ENCODE results near the gene FAAH2.

FAAH2 gene

DNA sequence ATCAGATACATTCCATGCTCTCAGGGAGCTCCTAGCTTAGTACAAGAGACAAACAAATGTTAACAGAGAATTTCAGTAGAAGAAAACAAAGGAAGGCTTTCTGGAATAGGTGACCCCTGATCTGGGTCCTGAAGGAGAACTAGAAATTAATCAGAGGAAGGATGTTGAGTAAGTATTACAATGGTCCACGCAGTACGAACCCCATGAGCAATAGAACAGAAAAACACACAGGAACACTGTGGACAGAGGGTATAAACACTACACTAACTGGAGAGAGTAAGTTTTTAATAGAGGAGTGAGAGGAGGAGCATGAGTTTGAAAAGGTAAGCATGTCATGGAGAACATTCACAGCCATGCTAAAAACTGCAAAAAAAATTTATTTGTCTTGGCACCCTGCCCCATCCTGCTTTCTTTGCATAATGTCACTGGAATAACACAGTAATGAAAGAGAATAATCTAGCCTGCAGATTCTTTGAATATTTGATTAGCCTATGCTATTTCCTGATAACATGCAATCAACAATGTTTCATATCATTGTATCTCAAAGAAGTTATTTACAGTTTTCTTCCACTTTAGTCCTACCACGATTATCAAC is 165.0 kb downstream of the FAAH2 start:
- no peaks in the 10 kb centered on the region for H3K9me3 ChIP-seq (replicated peaks; ENCODE audit: insufficient read depth, low read length)
- TF ChIP-seq EZH2 (optimal IDR thresholded peaks at IDR 0.05; ENCODE audit: low read depth, low read length) = no peak
- TF ChIP-seq, protein P1, sequence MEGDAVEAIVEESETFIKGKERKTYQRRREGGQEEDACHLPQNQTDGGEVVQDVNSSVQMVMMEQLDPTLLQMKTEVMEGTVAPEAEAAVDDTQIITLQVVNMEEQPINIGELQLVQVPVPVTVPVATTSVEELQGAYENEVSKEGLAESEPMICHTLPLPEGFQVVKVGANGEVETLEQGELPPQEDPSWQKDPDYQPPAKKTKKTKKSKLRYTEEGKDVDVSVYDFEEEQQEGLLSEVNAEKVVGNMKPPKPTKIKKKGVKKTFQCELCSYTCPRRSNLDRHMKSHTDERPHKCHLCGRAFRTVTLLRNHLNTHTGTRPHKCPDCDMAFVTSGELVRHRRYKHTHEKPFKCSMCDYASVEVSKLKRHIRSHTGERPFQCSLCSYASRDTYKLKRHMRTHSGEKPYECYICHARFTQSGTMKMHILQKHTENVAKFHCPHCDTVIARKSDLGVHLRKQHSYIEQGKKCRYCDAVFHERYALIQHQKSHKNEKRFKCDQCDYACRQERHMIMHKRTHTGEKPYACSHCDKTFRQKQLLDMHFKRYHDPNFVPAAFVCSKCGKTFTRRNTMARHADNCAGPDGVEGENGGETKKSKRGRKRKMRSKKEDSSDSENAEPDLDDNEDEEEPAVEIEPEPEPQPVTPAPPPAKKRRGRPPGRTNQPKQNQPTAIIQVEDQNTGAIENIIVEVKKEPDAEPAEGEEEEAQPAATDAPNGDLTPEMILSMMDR (IDR thresholded peaks at IDR 0.05; ENCODE audit: low read length) = no peak
- TF ChIP-seq EZH2phosphoT487 (IDR thresholded peaks at IDR 0.05; ENCODE audit: low read length) = no peak

DNA sequence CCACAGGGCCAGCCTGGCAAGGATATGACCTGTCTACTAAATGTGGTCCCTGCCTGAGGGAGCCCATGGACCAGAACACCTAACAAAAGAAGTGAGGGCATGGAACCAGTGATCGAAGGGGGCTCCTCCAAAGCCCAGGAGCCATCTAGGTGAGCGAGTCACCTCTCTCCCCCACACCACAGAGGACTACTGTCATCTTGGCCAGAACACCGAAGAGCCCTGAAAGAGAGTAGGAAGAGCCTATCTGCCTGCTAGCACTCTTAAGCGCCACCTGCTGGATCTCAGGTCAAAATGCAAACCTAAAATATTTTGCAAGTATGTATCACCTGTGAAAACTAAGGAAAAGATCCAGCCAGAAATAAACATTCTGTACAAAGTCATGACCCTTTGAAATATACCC is 167.4 kb downstream of the FAAH2 start:
- H3K4me3 ChIP-seq (ENCODE audit: low read length) = no peak overlapping the region
- H3K36me3 ChIP-seq (replicated peaks; ENCODE audit: insufficient read depth, low read length) = peaks cover 3% of the 10 kb centered on the region; the same call in 1 of the 2 replicates
- H3K9me3 ChIP-seq (replicated peaks; ENCODE audit: insufficient read depth, low read length) = no peaks in the 10 kb centered on the region
- H3K27me3 ChIP-seq (replicated peaks; ENCODE audit: insufficient read depth, low read length) = no peaks in the 10 kb centered on the region
- TF ChIP-seq EZH2 (optimal IDR thresholded peaks at IDR 0.05; ENCODE audit: low read depth, low read length) (no peak), EZH2phosphoT487 (IDR thresholded peaks at IDR 0.05; ENCODE audit: low read length) (no peak)
- TF ChIP-seq, protein P1 (IDR thresholded peaks at IDR 0.05; ENCODE audit: low read length) = peak; percentile 59
- H3K27ac ChIP-seq (ENCODE audit: low read length) = no peak overlapping the region
- no peaks in the 10 kb centered on the region for H3K79me2 ChIP-seq (ENCODE audit: low read length)
- no peaks in the 10 kb centered on the region for H3F3A ChIP-seq (ENCODE audit: insufficient read depth, low read length)
- H4K20me1 ChIP-seq (ENCODE audit: insufficient read depth, low read length) = no peaks in the 10 kb centered on the region
- no peaks in the 10 kb centered on the region for H3K9me2 ChIP-seq (replicated peaks; ENCODE audit: insufficient read depth, low read length)
- no peaks in the 10 kb centered on the region for H3K4me1 ChIP-seq (ENCODE audit: low read length)
- no peak overlapping the region for H3K9ac ChIP-seq (ENCODE audit: low read length)
- DNase-seq = peak; percentile 34
- no peak overlapping the region for H3K4me2 ChIP-seq (ENCODE audit: low read depth, low read length)
- H2AFZ ChIP-seq (ENCODE audit: low read length) = no peak overlapping the region

More for the DNA sequence above, 165.0 kb downstream of the FAAH2 start:
- H3K27me3 ChIP-seq (replicated peaks; ENCODE audit: insufficient read depth, low read length) = no peaks in the 10 kb centered on the region
- H3K36me3 ChIP-seq (replicated peaks; ENCODE audit: insufficient read depth, low read length) = peaks cover 3% of the 10 kb centered on the region; the same call in 1 of the 2 replicates
- H3K27ac ChIP-seq (ENCODE audit: low read length) = no peak overlapping the region
- H4K20me1 ChIP-seq (ENCODE audit: insufficient read depth, low read length) = no peaks in the 10 kb centered on the region
- H3K4me2 ChIP-seq (ENCODE audit: low read depth, low read length) = no peak overlapping the region
- DNase-seq = no peak
- H3K9ac ChIP-seq (ENCODE audit: low read length) = no peak overlapping the region
- no peaks in the 10 kb centered on the region for H3F3A ChIP-seq (ENCODE audit: insufficient read depth, low read length)
- no peaks in the 10 kb centered on the region for H3K9me2 ChIP-seq (replicated peaks; ENCODE audit: insufficient read depth, low read length)
- H3K4me3 ChIP-seq (ENCODE audit: low read length) = no peak overlapping the region
- H2AFZ ChIP-seq (ENCODE audit: low read length) = no peak overlapping the region
- no peaks in the 10 kb centered on the region for H3K79me2 ChIP-seq (ENCODE audit: low read length)
- H3K4me1 ChIP-seq (ENCODE audit: low read length) = no peaks in the 10 kb centered on the region

DNA sequence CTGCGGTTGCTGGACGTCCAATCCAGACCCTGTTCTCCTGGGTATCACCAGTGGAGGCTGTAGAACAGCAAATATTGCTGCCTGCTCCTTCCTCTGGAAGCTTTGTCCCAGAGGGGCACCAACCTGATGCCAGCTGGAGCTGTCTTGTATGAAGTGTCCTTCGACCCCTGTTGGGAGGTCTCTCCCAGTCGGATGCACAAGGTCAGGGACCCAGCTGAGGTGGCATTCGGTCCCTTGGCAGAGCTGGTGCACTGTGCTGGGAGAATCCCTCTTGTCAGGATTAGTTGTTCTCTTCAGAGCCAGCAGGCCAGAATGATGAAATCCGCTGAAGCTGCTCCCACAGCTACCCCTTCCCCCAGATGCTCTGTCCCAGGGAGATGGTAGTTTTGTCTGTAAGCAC is 195.0 kb downstream of the FAAH2 start:
- no peaks in the 10 kb centered on the region for H3K4me1 ChIP-seq (ENCODE audit: low read length)
- no peaks in the 10 kb centered on the region for H4K20me1 ChIP-seq (ENCODE audit: insufficient read depth, low read length)
- DNase-seq = no peak
- H3K9ac ChIP-seq (ENCODE audit: low read length) = no peak overlapping the region
- no peaks in the 10 kb centered on the region for H3K9me3 ChIP-seq (replicated peaks; ENCODE audit: insufficient read depth, low read length)
- no peaks in the 10 kb centered on the region for H3K27me3 ChIP-seq (replicated peaks; ENCODE audit: insufficient read depth, low read length)
- no peak for TF ChIP-seq EZH2 (optimal IDR thresholded peaks at IDR 0.05; ENCODE audit: low read depth, low read length)
- TF ChIP-seq, protein P1 (IDR thresholded peaks at IDR 0.05; ENCODE audit: low read length) = no peak
- TF ChIP-seq EZH2phosphoT487 (IDR thresholded peaks at IDR 0.05; ENCODE audit: low read length) = no peak
- H3K27ac ChIP-seq (ENCODE audit: low read length) = no peak overlapping the region
- H3F3A ChIP-seq (ENCODE audit: insufficient read depth, low read length) = no peaks in the 10 kb centered on the region
- no peak overlapping the region for H3K4me2 ChIP-seq (ENCODE audit: low read depth, low read length)
- no peaks in the 10 kb centered on the region for H3K79me2 ChIP-seq (ENCODE audit: low read length)
- H3K36me3 ChIP-seq (replicated peaks; ENCODE audit: insufficient read depth, low read length) = no peaks in the 10 kb centered on the region
- no peak overlapping the region for H3K4me3 ChIP-seq (ENCODE audit: low read length)
- no peaks in the 10 kb centered on the region for H3K9me2 ChIP-seq (replicated peaks; ENCODE audit: insufficient read depth, low read length)
- no peak overlapping the region for H2AFZ ChIP-seq (ENCODE audit: low read length)

Data from MM.1S (cell line).